Kidney (tissue), 14 donors: Measurements from ENCODE around the gene B4GALT2. TPM values are rescaled to one million over a fixed set of nuclear protein-coding genes. Genes with fewer than 3 reads are reported as not detected.
A peak's percentile ranks its signal among the peaks of the same experiment; 100 is the strongest.

Experiments used
- DNase-seq, 5 donors: peaks; one replicate each; pipeline ENCODE4 v3.0.0-alpha.2; 2013 to 2020
- FAIRE-seq: peaks from 2 replicates; lab custom pipeline; 2012; peaks lifted over from hg19 to GRCh38; lab: Jason Lieb, UNC
- H3K27ac ChIP-seq, 2 donors: one replicate each; pipeline ENCODE4 v1.7.0; 2013; ENCODE audit warnings: low read depth in 2 of 2, low read length in 2 of 2, inconsistent platforms in 1 of 2
- H3K27me3 ChIP-seq: one replicate; pipeline ENCODE4 v1.7.1; 2013; ENCODE audit warnings: low read length, inconsistent platforms; ENCODE audit not compliant: control insufficient read depth, insufficient read depth
- H3K36me3 ChIP-seq, 3 donors: one replicate each; pipeline versions ENCODE4 v1.7.0 to v1.7.1; 2013; ENCODE audit warnings: low read length in 3 of 3, control low read depth in 1 of 3, inconsistent platforms in 1 of 3; ENCODE audit not compliant: insufficient read depth in 3 of 3, control insufficient read depth in 2 of 3
- H3K4me1 ChIP-seq, 3 donors: one replicate each; pipeline versions ENCODE4 v1.7.0 to v1.7.1; 2013; ENCODE audit warnings: low read length in 3 of 3, inconsistent platforms in 1 of 3, low read depth in 1 of 3; ENCODE audit not compliant: control insufficient read depth in 2 of 3, insufficient read depth in 2 of 3
- H3K4me3 ChIP-seq, 3 donors: one replicate each; pipeline versions ENCODE4 v1.7.0 to v1.8.1; 2013; ENCODE audit warnings: low read length in 3 of 3, control low read depth in 1 of 3, inconsistent platforms in 1 of 3
- H3K9ac ChIP-seq, 3 donors: one replicate each; pipeline versions ENCODE4 v1.7.0 to v1.7.1; 2013; ENCODE audit warnings: low read length in 3 of 3, control low read depth in 1 of 3, inconsistent platforms in 1 of 3
- H3K9me3 ChIP-seq, 3 donors: one replicate each; pipeline versions ENCODE4 v1.7.0 to v1.7.1; 2013; ENCODE audit warnings: low read length in 3 of 3, control low read depth in 1 of 3, inconsistent platforms in 1 of 3; ENCODE audit not compliant: control insufficient read depth in 2 of 3, insufficient read depth in 1 of 3
- CTCF ChIP-seq: IDR thresholded peaks from 3 replicates; pipeline ENCODE4 v1.5.1; 2012; ENCODE audit warnings: mild to moderate bottlenecking, moderate library complexity, borderline replicate concordance; ENCODE audit not compliant: insufficient read depth; ENCODE audit errors: extremely low read depth
- intact Hi-C: fragments of 100-400 bp; cut with DNase I; formaldehyde crosslinking; loops from one replicate; pipeline ENCODE4 v1.11.1; 2022
- polyA plus RNA-seq: library from polyadenylated mRNA; stranded (reverse); fragments of 350-450 nt; fragmentation: Illumina TruSeq; extraction: RNeasy Lipid Tissue Mini Kit (QIAGEN cat#74804); gene quantifications from one replicate; pipeline ENCODE4 v1.2.3, GENCODE V29; 2014; ENCODE audit warnings: low read depth, low replicate concordance; ENCODE audit not compliant: insufficient read depth
- total RNA-seq: library from RNA; stranded (reverse); fragmentation: NEBNext Ultra II Directional; extraction: Animal tissue kit (Norgen Biotek cat#: 25700); gene quantifications from one replicate; pipeline ENCODE4 v1.2.1, GENCODE V29; 2021
- donor health status: control.
- donor health status: control.
- donor health status: control.
- donor health status: control.
- donor health status: control.
- donor health status: DM: yes; HTN: yes; CAD: no.
- donor health status: Normal renal cell carcinoma (clear cell type).

The B4GALT2 gene
- total and polyA plus RNA-seq, 2 donors from 2014 or later: 25.1 to 32.5 TPM

- no peak for FAIRE-seq
- Histone ChIP-seq H3K9me3 (no peaks in the 10 kb centered on the region), H3K4me3 (no peak overlapping the region), H3K36me3 (no peaks in the 10 kb centered on the region), H3K4me1 (peaks cover 0 to 25% (median 21%) of the 10 kb centered on the region in 3 donors), H3K9ac (no peak overlapping the region), H3K27me3 (no peaks in the 10 kb centered on the region), H3K27ac (no peak overlapping the region)
- DNase-seq: no peak
- intact Hi-C loops: no loop called here
- TF ChIP-seq CTCF: no peak
Measured at GRCh38 chr1:44034423-44034822, 55.4 kb downstream of the B4GALT2 start.

- Histone ChIP-seq H3K9ac (no peak overlapping the region), H3K27ac (peak overlapping the region in 1 of 2 donors; percentile 37), H3K4me3 (no peak overlapping the region), H3K36me3 (no peaks in the 10 kb centered on the region), H3K27me3 (no peaks in the 10 kb centered on the region), H3K4me1 (peaks cover 0 to 21% (median 19%) of the 10 kb centered on the region in 3 donors), H3K9me3 (no peaks in the 10 kb centered on the region)
- no peak for FAIRE-seq
- intact Hi-C loops: no loop called here
- no peak for DNase-seq
- no peak for TF ChIP-seq CTCF
Measured at GRCh38 chr1:44034976-44035716, 56.1 kb downstream of the B4GALT2 start.

- Histone ChIP-seq H3K27me3 (no peaks in the 10 kb centered on the region), H3K9me3 (no peaks in the 10 kb centered on the region), H3K9ac (peak overlapping the region in 1 of 3 donors; percentile 47), H3K4me3 (no peak overlapping the region), H3K36me3 (no peaks in the 10 kb centered on the region), H3K4me1 (peaks cover 0 to 21% (median 19%) of the 10 kb centered on the region in 3 donors), H3K27ac (peak overlapping the region in 1 of 2 donors; percentile 37)
- DNase-seq: peak in 1 of 5 donors; percentile 76
- TF ChIP-seq CTCF: no peak
- intact Hi-C loops: no loop called here
- FAIRE-seq: no peak
Measured at GRCh38 chr1:44035726-44036408, 56.9 kb downstream of the B4GALT2 start.
